GM12878 (cell line): Measurements from ENCODE around the gene SLAMF1.

Source experiments
- HDAC6 ChIP-seq: fragments of 200-600 bp; sonication (generic); IDR thresholded peaks from one replicate; pipeline ENCODE4 v1.8.0; 2017; ENCODE audit warnings: antibody characterized with exemption; ENCODE audit not compliant: unreplicated experiment
- NFYB ChIP-seq: IDR thresholded peaks from 2 replicates; pipeline ENCODE4 v1.6.1; 2011; ENCODE audit warnings: low read depth, mild to moderate bottlenecking, low read length, improper control_type of control experiment, moderate library complexity; ENCODE audit not compliant: insufficient read depth
- PAX8 ChIP-seq: fragments of 450-650 bp; IDR thresholded peaks from 2 replicates; pipeline ENCODE4 v1.6.1; 2017; ENCODE audit warnings: mild to moderate bottlenecking, moderate library complexity
- POLR2A ChIP-seq: IDR thresholded peaks from 2 replicates; pipeline ENCODE4 v1.6.1; 2011; ENCODE audit warnings: low read depth, mild to moderate bottlenecking, low read length
- RFX5 ChIP-seq: IDR thresholded peaks from 2 replicates; pipeline ENCODE4 v1.6.1; 2011; ENCODE audit warnings: low read depth, low read length, improper control_type of control experiment
- SP1 ChIP-seq: IDR thresholded peaks from one replicate; pipeline ENCODE4 v1.6.1; 2011; ENCODE audit warnings: low read depth, low read length
- USF1 ChIP-seq: IDR thresholded peaks from 2 replicates; pipeline ENCODE4 v1.6.1; 2011; ENCODE audit warnings: borderline replicate concordance, low read depth, mild to moderate bottlenecking, moderate library complexity, mixed read lengths, low read length; ENCODE audit not compliant: insufficient read depth; ENCODE audit errors: extremely low read length
- TF ChIP-seq, protein P1 (sequence below), 3 experiments: IDR thresholded peaks in 2 of 3; conservative IDR thresholded peaks in 1 of 3; 2 replicates each; pipeline ENCODE4 v1.5.1; 2011; ENCODE audit warnings: low read depth in 3 of 3, low read length in 3 of 3, mild to moderate bottlenecking in 3 of 3, control low read depth in 2 of 3, moderate library complexity in 2 of 3, inconsistent platforms in 1 of 3, mixed read lengths in 1 of 3; ENCODE audit not compliant: control insufficient read depth in 2 of 3, insufficient read depth in 1 of 3; ENCODE audit errors: extremely low read depth in 1 of 3

GRCh38 chr1:160667896-160668295, 21.1 kb upstream of the SLAMF1 start:
- no peak for TF ChIP-seq HDAC6
- no peak for TF ChIP-seq USF1
- TF ChIP-seq, protein P1, sequence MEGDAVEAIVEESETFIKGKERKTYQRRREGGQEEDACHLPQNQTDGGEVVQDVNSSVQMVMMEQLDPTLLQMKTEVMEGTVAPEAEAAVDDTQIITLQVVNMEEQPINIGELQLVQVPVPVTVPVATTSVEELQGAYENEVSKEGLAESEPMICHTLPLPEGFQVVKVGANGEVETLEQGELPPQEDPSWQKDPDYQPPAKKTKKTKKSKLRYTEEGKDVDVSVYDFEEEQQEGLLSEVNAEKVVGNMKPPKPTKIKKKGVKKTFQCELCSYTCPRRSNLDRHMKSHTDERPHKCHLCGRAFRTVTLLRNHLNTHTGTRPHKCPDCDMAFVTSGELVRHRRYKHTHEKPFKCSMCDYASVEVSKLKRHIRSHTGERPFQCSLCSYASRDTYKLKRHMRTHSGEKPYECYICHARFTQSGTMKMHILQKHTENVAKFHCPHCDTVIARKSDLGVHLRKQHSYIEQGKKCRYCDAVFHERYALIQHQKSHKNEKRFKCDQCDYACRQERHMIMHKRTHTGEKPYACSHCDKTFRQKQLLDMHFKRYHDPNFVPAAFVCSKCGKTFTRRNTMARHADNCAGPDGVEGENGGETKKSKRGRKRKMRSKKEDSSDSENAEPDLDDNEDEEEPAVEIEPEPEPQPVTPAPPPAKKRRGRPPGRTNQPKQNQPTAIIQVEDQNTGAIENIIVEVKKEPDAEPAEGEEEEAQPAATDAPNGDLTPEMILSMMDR (IDR thresholded peaks at IDR 0.05 in 2 of 3, conservative IDR thresholded peaks at IDR 0.05 in 1 of 3; ENCODE audit: control insufficient read depth in 2 of 3, extremely low read depth in 1 of 3, insufficient read depth in 1 of 3, low read depth in 3 of 3, low read length in 3 of 3): no peak
- TF ChIP-seq RFX5: no peak
- TF ChIP-seq SP1: no peak
- TF ChIP-seq POLR2A: no peak
- TF ChIP-seq NFYB: no peak
- no peak for TF ChIP-seq PAX8
